Breast epithelium (tissue), 3 donors: ENCODE data around the gene WBP1.

Source experiments
- POLR2A ChIP-seq: fragments of 450-650 bp; IDR thresholded peaks from one replicate; pipeline ENCODE4 v1.6.1; 2016; ENCODE audit warnings: antibody characterized with exemption, mild to moderate bottlenecking, moderate library complexity
- POLR2AphosphoS5 ChIP-seq, 3 donors: sonication (generic); formaldehyde crosslinking; IDR thresholded peaks; one replicate each; pipeline ENCODE4 v1.6.1; 2017; ENCODE audit warnings: antibody characterized with exemption in 3 of 3
- TF ChIP-seq, protein P1 (sequence below), 3 donors: fragments of 450-650 bp; IDR thresholded peaks; one replicate each; pipeline ENCODE4 v1.5.1; 2016 to 2017; ENCODE audit warnings: antibody characterized with exemption in 3 of 3, mild to moderate bottlenecking in 3 of 3, moderate library complexity in 3 of 3

GRCh38 chr2:74464406-74464805, 6.2 kb downstream of the WBP1 start:
- TF ChIP-seq, protein P1, sequence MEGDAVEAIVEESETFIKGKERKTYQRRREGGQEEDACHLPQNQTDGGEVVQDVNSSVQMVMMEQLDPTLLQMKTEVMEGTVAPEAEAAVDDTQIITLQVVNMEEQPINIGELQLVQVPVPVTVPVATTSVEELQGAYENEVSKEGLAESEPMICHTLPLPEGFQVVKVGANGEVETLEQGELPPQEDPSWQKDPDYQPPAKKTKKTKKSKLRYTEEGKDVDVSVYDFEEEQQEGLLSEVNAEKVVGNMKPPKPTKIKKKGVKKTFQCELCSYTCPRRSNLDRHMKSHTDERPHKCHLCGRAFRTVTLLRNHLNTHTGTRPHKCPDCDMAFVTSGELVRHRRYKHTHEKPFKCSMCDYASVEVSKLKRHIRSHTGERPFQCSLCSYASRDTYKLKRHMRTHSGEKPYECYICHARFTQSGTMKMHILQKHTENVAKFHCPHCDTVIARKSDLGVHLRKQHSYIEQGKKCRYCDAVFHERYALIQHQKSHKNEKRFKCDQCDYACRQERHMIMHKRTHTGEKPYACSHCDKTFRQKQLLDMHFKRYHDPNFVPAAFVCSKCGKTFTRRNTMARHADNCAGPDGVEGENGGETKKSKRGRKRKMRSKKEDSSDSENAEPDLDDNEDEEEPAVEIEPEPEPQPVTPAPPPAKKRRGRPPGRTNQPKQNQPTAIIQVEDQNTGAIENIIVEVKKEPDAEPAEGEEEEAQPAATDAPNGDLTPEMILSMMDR (IDR thresholded peaks at IDR 0.05), result no peak
- TF ChIP-seq POLR2A (no peak), POLR2AphosphoS5 (IDR thresholded peaks at IDR 0.05) (no peak)
